Tibial artery (tissue), 4 donors: Measurements from ENCODE around the gene LRRC53.

ENCODE experiments used
- DNase-seq, 2 donors: peaks; one replicate each; pipeline ENCODE4 v3.0.0-alpha.2; 2019
- H3K27ac ChIP-seq, 2 donors: fragments of 200-600 bp; sonication (generic) in 1 of 2; 1 replicate in 1 of 2; 2 replicates in 1 of 2; pipeline ENCODE4 v1.5.1; 2018 to 2019; ENCODE audit warnings: mild to moderate bottlenecking in 1 of 2
- H3K27me3 ChIP-seq, 2 donors: fragments of 200-600 bp; sonication (generic) in 1 of 2; one replicate each; pipeline versions ENCODE4 v1.5.1 to v1.6.0; 2016 to 2019
- H3K36me3 ChIP-seq, 3 donors: fragments of 200-600 bp; sonication (generic) in 2 of 3; one replicate each; pipeline ENCODE4 v1.5.1; 2016 to 2019; ENCODE audit warnings: mild to moderate bottlenecking in 2 of 3
- H3K4me1 ChIP-seq, 4 donors: fragments of 200-600 bp; sonication (generic) in 2 of 4; 1 replicate in 3 of 4; 2 replicates in 1 of 4; pipeline ENCODE4 v1.5.1; 2016 to 2019
- H3K4me3 ChIP-seq, 2 donors: fragments of 200-600 bp; sonication (generic) in 1 of 2; 1 replicate in 1 of 2; 2 replicates in 1 of 2; pipeline ENCODE4 v1.5.1; 2018 to 2019; ENCODE audit warnings: mild to moderate bottlenecking in 2 of 2
- H3K9me3 ChIP-seq, 3 donors: fragments of 200-600 bp; sonication (generic) in 1 of 3; one replicate each; pipeline ENCODE4 v1.5.1; 2016 to 2019
- CTCF ChIP-seq, 2 experiments: fragments of 200-600 bp in 1 of 2; fragments of 450-650 bp in 1 of 2; IDR thresholded peaks; one replicate each; pipeline ENCODE4 v1.5.1; 2017 to 2019; ENCODE audit warnings: antibody characterized with exemption in 2 of 2, mild to moderate bottlenecking in 1 of 2, moderate library complexity in 1 of 2
- intact Hi-C: fragments of 100-400 bp; cut with DNase I; formaldehyde crosslinking; loops from one replicate; pipeline ENCODE4 v1.15.0; 2023; ENCODE audit warnings: low total_unique reads

LRRC53 gene

GRCh38 chr1:74486036-74486435 is 26.4 kb downstream of the LRRC53 start:
- no peak for DNase-seq
- no peaks in the 10 kb centered on the region for H3K27me3 ChIP-seq
- no peaks in the 10 kb centered on the region for H3K36me3 ChIP-seq
- no peak overlapping the region for H3K27ac ChIP-seq
- H3K9me3 ChIP-seq = no peaks in the 10 kb centered on the region
- no peak for TF ChIP-seq CTCF (IDR thresholded peaks at IDR 0.05)
- no peaks in the 10 kb centered on the region for H3K4me1 ChIP-seq
- H3K4me3 ChIP-seq = no peak overlapping the region
- intact Hi-C loops = no loop called here

DNA sequence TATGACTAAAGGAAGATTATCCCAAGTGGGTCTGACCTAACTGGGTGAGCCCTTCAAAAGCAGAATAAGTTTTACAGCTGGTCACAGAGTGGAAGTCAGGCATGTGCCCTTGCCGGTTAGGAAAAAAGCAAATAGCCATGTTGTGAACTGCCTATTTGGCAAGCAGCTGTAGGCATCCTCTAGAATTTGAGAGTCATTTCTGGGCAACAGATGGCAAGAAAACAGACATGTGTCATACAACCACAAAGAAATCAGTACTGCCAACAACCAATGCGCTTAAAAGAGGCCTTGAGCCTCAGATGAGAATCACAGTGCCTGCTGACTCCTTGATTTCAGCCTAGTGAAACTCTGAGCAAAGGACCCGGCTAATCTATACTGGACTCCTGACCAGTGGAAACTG is 26.8 kb downstream of the LRRC53 start:
- Histone ChIP-seq H3K4me1 (no peaks in the 10 kb centered on the region), H3K4me3 (no peak overlapping the region), H3K27me3 (no peaks in the 10 kb centered on the region), H3K9me3 (no peaks in the 10 kb centered on the region), H3K27ac (no peak overlapping the region), H3K36me3 (no peaks in the 10 kb centered on the region)
- intact Hi-C loops = no loop called here
- TF ChIP-seq CTCF (IDR thresholded peaks at IDR 0.05) = no peak
- DNase-seq = no peak

- no peaks in the 10 kb centered on the region for H3K9me3 ChIP-seq
- no peak overlapping the region for H3K27ac ChIP-seq
- no peaks in the 10 kb centered on the region for H3K27me3 ChIP-seq
- intact Hi-C loops = no loop called here
- DNase-seq = no peak
- no peak overlapping the region for H3K4me3 ChIP-seq
- H3K4me1 ChIP-seq = no peaks in the 10 kb centered on the region
- TF ChIP-seq CTCF (IDR thresholded peaks at IDR 0.05) = no peak
- H3K36me3 ChIP-seq = no peaks in the 10 kb centered on the region
These were observed 30.8 kb downstream of the LRRC53 start for GRCh38 chr1:74481607-74482006.

DNA sequence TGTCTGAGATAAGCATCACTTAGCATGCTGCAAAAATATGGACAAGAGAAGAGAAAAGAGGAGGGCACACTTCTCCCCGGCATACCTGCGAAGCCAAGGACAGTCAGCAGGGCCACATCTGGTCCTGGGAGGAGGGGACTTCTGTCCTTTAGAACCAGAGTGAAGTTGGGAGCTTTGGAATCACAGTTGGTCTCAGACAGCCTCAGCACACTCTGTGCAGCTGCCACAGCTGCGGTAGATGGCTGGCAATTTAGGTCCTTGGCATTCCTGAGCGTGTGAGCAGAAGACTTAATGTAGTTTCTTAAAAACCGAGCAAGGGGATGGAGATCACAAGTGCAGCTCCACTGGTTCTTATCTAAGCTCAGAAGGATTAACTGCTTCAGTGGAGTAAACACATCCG is 32.3 kb downstream of the LRRC53 start:
- Histone ChIP-seq H3K9me3 (no peaks in the 10 kb centered on the region), H3K4me1 (peaks cover 0 to 4% (median 0%) of the 10 kb centered on the region in 4 donors), H3K27me3 (no peaks in the 10 kb centered on the region), H3K36me3 (no peaks in the 10 kb centered on the region), H3K4me3 (no peak overlapping the region), H3K27ac (no peak overlapping the region)
- TF ChIP-seq CTCF (IDR thresholded peaks at IDR 0.05) = no peak
- no peak for DNase-seq
- intact Hi-C loops = no loop called here

- H3K4me1 ChIP-seq = peaks cover 0 to 10% (median 2%) of the 10 kb centered on the region in 4 donors
- no peak overlapping the region for H3K27ac ChIP-seq
- no peaks in the 10 kb centered on the region for H3K27me3 ChIP-seq
- H3K9me3 ChIP-seq = no peaks in the 10 kb centered on the region
- intact Hi-C loops = no loop called here
- no peak for TF ChIP-seq CTCF (IDR thresholded peaks at IDR 0.05)
- no peak for DNase-seq
- no peaks in the 10 kb centered on the region for H3K36me3 ChIP-seq
- no peak overlapping the region for H3K4me3 ChIP-seq
These were observed 33.4 kb downstream of the LRRC53 start for GRCh38 chr1:74478979-74479378.

DNA sequence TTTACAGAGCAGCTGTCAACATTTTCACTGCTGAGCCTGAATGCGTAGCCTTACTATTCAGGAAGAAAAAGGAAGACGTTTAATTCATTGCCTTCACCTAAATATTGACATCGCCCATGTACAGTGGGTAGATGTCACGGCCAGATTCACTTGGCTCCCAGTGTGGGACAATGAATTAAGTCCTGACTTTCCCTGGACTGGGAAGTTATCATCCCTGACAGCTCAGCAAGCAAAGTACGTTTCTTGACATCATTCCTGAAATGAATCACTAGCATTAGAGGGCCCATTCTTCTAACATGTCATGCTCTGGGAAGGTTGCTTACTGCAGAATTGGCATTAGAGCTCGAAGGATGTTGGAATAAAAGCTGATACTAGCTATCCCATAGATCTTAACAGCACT is 37.8 kb downstream of the LRRC53 start:
- intact Hi-C loops = no loop called here
- H3K27me3 ChIP-seq = no peaks in the 10 kb centered on the region
- no peak overlapping the region for H3K4me3 ChIP-seq
- peaks cover 0 to 46% (median 12%) of the 10 kb centered on the region in 4 donors for H3K4me1 ChIP-seq
- no peaks in the 10 kb centered on the region for H3K36me3 ChIP-seq
- no peaks in the 10 kb centered on the region for H3K9me3 ChIP-seq
- H3K27ac ChIP-seq = no peak overlapping the region
- TF ChIP-seq CTCF (IDR thresholded peaks at IDR 0.05) = no peak
- no peak for DNase-seq
